Thyroid gland (tissue), 4 donors: Measurements from ENCODE around the gene GLYR1.

Source experiments
- CTCF ChIP-seq, 6 experiments: fragments of 200-600 bp in 3 of 6; fragments of 450-650 bp in 3 of 6; sonication (generic) in 3 of 6; IDR thresholded peaks; one replicate each; pipeline ENCODE4 v1.5.1; 2016 to 2019; ENCODE audit warnings: antibody characterized with exemption in 6 of 6, mild to moderate bottlenecking in 2 of 6, inconsistent platforms in 1 of 6, moderate library complexity in 1 of 6
- POLR2A ChIP-seq, 2 donors: fragments of 450-650 bp; IDR thresholded peaks; one replicate each; pipeline ENCODE4 v1.6.1; 2017; ENCODE audit warnings: antibody characterized with exemption in 2 of 2, mild to moderate bottlenecking in 2 of 2, moderate library complexity in 1 of 2

- TF ChIP-seq CTCF (IDR thresholded peaks at IDR 0.05) (no peak), POLR2A (IDR thresholded peaks at IDR 0.05) (no peak)
These were observed 27.6 kb upstream of the GLYR1 start for GRCh38 chr16:4874666-4875065.
